Tibial nerve (tissue), 4 donors: ENCODE data around the gene HSPB9.

Source experiments
- EP300 ChIP-seq, 2 donors: sonication (generic); formaldehyde crosslinking; IDR thresholded peaks; one replicate each; pipeline ENCODE4 v1.6.1; 2017; ENCODE audit warnings: antibody characterized with exemption in 2 of 2, mild to moderate bottlenecking in 1 of 2
- POLR2A ChIP-seq, 2 donors: fragments of 450-650 bp; IDR thresholded peaks; one replicate each; pipeline ENCODE4 v1.6.1; 2017; ENCODE audit warnings: antibody characterized with exemption in 2 of 2, mild to moderate bottlenecking in 2 of 2, moderate library complexity in 2 of 2
- TF ChIP-seq, protein P1 (sequence below), 5 experiments: fragments of 200-600 bp in 3 of 5; fragments of 450-650 bp in 2 of 5; sonication (generic) in 3 of 5; IDR thresholded peaks; one replicate each; pipeline ENCODE4 v1.5.1; 2016 to 2019; ENCODE audit warnings: antibody characterized with exemption in 5 of 5, mild to moderate bottlenecking in 3 of 5, moderate library complexity in 2 of 5

DNA sequence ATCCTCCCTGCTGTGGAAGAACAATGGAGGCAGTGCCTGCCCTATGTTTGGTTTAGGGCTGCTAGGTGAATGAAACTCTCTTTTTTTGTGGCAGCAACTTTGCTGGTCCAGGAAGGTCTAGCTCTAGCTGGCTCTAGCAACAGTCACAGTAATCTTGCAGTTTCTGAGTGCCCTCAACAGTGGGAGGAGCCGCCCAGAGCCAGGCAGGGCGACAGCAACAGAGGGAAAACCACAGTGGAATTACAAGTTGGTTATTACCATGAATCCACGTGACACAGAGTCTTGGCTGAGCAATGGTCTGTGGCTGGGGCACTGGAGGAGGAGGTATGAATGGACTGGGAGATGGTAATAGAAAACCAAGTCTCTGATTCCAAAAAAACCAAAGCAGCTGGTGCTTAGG lies 10.3 kb downstream of the HSPB9 start:
- TF ChIP-seq, protein P1, sequence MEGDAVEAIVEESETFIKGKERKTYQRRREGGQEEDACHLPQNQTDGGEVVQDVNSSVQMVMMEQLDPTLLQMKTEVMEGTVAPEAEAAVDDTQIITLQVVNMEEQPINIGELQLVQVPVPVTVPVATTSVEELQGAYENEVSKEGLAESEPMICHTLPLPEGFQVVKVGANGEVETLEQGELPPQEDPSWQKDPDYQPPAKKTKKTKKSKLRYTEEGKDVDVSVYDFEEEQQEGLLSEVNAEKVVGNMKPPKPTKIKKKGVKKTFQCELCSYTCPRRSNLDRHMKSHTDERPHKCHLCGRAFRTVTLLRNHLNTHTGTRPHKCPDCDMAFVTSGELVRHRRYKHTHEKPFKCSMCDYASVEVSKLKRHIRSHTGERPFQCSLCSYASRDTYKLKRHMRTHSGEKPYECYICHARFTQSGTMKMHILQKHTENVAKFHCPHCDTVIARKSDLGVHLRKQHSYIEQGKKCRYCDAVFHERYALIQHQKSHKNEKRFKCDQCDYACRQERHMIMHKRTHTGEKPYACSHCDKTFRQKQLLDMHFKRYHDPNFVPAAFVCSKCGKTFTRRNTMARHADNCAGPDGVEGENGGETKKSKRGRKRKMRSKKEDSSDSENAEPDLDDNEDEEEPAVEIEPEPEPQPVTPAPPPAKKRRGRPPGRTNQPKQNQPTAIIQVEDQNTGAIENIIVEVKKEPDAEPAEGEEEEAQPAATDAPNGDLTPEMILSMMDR (IDR thresholded peaks at IDR 0.05), result no peak
- TF ChIP-seq POLR2A (IDR thresholded peaks at IDR 0.05) (no peak), EP300 (IDR thresholded peaks at IDR 0.05) (peak in 1 of 2 donors; percentile 38)
